Measurements from ENCODE around the gene FGF12.
A peak's percentile ranks its signal among the peaks of the same experiment; 100 is the strongest.

- TF ChIP-seq CTCF (IDR thresholded peaks at IDR 0.05 in 4 of 5, conservative IDR thresholded peaks at IDR 0.05 in 1 of 5) (peak; percentile 69 to 97 (median 83)), POLR2A (IDR thresholded peaks at IDR 0.05) (no peak)
Observed at GRCh38 chr3:192444096-192444790, 283.1 kb downstream of the FGF12 start.
